Stimulated activated CD8-positive, alpha-beta memory T cell treated with anti-CD3 and anti-CD28 coated beads, Interleukin-15, amount 100 ng/mL, for 1 hour (primary cell): ENCODE results near the gene PARD3B.

Source experiments
- DNase-seq: peaks from one replicate; pipeline ENCODE4 v3.0.0-alpha.2; 2020; ENCODE audit warnings: low read depth

The PARD3B gene

DNA sequence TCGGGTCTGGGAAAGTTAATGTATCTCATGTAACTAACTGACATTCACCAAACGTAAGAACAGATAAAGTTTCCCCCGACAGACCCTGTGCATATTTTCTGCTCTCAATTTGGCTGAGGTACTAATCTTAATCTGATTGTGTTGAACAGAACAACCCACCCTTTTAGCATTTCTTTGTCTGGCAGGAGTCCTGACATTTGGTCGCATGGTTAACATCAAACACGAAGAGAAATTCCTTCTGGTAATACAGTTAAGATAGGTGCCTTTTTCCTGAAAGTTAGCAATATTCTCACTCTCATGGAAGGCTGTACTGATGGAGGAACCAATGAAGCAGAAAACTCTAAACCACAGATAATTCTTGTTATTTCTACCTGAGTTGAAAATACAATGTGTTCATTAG, 520.8 kb downstream of the PARD3B start:
- DNase-seq = no peak

DNA sequence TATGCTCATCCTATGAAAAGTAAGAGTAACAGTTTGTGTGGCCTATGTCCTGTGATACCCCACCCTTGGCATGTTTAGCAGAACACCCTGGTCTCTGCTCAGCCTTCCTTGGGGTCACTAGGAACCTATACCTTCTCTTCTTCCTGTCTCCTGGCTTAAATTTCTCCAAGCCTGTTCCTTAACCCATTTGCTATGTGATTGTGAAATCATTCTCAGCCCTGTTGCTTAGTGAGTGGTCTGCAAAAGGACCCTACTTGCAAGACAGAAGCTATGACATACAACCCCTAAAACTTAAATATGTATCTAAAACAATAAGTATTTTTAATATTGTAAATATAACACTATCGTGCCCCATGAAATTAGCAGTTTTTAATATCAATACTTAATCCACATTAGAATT, 524.7 kb downstream of the PARD3B start:
- no peak for DNase-seq

DNA sequence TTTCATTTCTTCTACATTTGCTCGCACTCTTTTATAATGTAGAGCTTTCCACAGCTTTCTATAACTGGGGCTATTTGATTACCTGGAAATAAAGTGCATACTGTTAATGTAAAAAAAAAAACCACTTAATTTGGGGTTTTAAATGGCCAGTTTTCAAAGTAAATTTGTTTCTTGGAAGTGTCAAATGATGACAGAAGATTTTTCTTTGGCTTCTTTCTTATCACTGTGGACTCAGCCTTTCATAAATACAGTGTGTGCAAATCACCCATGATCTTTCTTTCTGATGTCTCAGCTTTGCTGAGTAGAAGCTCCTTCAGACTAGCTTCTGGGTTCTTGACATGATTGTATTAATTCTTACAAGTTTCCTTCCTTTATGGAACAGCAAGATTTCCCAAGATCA, 525.6 kb downstream of the PARD3B start:
- no peak for DNase-seq

DNA sequence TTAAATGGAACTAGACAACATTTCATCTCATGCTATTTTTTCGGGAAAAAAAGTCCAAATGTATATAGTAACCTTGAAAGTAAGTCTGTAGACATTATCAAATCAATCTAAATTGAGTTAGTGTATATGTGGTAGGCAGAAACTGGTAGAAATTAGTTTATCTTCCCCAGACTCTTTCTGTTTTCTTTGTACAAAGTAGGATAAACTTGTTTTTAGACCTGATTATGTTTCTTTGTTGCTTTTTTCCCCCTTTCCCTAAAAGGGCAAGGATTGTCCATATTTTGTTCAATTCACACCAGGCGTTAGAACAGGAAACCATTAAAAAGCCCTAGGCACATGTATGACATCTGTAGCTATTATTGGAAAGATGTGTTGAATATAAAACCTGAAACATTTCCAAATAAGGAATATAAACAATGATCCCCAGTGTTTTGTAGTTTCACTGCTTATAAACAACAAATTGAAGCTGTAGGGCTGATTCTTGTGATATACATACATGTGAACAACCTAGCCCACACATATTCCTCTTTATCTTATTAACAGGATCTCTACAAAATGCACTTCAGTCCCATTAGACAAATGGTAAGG, 528.3 kb downstream of the PARD3B start:
- DNase-seq = no peak

DNA sequence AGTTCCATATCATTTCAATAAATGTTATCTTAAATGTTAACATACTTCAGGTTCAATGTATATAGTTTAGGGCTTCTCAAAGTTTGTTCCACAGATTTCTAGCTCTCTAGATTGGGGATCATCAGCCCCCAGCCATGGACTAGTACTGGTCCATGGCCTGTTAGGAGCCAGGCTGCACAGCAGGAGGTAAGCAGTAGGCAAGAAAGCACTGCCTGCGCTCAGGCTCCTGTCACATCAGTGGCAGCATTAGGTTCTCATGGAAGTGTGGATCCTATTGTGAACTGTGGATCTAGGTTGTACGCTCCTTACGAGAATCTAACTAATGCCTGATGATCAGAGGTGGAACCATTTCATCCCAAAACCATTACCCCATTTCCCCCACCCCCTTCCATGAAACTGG, 531.1 kb downstream of the PARD3B start:
- DNase-seq = no peak

DNA sequence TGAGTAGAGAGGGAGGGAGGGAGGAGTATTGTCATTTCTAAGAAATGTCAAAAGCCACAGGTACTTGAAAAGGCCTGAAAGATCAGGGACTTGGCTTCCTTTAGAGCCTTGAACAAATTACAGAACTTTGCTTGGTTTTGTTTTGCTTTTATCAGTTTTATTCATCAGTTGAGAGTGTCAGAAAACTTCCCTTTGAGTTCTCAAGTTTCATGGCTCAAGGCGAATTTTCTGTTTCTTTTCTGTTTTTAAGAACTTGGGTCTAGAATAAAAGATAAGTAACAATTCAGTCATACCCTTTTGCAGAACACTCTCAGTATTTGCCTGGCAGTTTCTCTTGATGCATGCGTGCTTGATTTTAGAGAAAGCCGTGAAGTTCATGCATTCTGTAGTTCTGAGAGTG, 531.9 kb downstream of the PARD3B start:
- DNase-seq = no peak

DNA sequence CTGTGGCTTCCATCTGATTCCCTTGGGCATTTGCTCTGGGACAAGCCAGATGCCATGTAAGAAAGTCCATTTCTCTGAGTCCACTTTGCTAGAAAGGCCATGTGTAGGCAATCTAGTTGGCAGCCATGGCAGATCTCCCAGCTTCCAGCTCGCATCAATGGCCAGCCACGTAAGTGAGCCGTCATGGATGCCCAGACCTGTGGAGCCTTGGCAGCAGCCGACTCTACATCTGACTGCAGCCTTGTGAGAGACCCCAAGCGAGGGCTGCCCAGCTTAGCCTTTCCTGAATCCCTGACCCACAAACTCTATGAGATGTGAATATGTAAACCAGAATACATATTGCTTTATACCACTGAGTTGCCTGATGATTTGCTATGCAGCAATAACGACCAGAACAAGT, 533.5 kb downstream of the PARD3B start:
- DNase-seq = no peak

DNA sequence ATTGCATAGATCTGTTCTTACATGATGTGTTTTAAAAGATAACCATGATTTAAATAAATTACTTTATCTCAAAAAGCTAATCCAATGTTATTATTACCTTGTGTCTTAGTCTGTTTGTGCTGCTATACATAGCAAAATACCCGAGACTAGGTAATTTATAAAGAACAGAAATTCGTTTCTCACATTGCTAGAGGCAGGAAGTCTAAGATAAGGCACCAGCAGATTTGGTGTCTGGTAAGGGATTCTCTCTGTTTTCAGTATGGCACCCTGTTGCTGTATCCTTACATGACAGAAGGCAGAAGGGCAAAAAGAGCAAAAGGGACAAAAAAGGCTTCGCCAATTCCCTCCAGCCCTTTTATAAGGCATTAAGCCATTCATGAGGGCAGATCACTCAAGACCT, 533.9 kb downstream of the PARD3B start:
- no peak for DNase-seq

DNA sequence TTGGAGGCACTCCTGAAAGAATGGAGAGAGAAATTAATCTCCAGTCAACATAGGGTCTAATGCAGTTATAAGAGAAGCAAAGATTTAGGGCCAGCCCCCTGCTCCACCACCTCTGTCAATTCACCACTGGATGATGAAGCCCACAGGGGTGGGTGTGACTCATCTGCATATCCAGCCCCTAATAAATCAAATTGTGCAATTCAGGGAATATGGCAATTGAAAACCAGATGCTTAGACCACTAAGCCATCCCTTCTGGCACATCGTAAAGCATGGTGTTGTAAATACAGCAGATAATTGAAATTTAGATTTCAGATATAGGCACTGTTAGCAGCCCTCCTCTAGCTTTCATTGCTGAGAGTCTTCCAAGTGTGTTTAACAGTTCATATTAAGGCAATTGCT, 541.4 kb downstream of the PARD3B start:
- no peak for DNase-seq

DNA sequence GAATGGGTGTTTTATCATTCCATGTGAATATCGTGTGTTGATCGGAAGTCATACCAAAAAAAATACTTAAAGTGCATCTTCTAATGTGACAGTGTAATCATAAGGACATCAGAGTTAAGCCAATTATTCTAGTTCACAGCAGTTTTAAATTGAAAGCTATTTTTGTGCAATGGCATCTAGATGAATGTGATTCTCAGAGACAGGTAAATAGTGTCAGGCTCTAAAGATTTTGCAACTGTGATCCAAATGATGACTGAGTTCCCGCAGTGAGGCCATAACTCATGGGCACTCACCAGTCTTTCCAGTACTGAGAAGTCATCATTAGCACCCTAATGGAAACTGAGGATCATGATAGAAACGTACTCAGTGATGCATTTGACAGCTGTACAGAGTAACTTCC, 542.6 kb downstream of the PARD3B start:
- no peak for DNase-seq

DNA sequence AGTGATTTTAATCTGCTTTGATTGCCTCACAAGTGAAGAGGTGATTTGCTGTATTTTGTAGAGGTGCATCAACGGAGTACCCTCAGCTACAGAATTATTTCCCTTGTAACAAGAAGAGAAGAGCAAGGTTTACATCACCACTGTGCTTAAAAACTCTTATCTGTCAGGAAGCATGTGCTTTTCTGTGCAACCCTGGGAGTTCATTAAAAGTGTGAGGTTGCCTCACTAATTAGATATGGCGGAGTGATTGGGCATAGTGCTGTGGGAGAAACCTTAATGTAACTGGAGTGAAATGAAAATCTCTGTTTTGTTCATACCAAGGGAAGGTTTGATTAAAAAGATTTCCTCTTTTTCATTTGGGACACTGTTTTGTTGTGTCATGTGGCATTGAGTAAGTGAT, 544.7 kb downstream of the PARD3B start:
- DNase-seq = no peak

DNA sequence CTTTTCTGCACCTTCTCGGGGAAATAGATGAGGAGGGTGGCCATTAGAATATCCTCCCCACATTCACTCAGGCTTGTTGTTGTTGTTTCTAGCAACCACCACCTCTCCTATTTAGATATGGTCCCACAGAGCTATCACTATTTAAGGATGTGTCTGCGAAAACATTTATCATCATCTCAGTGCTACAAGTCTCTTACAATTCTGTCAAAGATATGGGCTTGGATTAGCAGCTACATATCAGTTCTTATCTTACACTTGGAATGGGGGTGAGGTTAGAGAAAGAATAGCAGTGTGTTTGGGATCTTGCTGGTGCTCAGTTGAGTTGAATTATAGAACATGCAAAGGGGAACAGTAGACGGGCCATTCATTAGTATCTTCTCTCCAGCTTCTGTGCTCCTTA, 546.1 kb downstream of the PARD3B start:
- no peak for DNase-seq

DNA sequence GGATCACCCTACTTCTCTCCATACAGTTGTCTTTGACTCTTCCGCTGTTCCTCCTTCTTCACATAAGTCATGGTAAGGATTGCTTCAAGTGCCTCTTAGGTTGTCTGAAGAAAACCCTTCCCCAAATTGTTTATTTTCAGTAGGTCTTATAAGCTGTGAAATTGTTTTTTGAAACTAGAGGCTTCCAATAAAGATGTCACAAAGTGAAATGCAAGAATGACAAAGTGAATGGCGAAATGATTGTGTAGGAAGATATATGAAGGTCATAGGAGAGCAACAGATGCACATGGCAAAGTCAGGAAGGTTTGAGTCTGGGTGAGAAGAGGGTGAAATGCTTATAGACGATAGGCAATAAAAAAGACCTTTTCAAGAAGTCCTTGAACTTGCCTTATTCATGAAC, 548.8 kb downstream of the PARD3B start:
- no peak for DNase-seq

DNA sequence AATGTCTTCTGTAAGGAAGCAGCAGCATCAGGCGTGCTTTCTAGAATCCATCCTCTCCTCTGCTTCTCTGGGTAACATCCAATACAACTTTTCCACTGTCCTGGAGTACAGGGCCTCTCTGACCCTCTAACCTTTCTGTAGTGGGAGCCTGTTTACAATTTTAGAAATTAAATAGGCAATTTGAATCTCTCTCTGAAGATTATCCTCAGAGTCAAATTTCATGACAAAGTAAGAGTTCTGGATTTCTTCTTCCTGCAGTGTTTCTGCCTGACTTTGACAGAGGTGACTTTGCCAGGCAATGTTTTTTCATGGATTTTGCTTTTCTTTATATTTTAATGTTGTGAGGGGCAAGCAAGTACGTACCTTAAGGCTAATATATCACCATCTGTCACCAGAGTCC, 558.4 kb downstream of the PARD3B start:
- no peak for DNase-seq

DNA sequence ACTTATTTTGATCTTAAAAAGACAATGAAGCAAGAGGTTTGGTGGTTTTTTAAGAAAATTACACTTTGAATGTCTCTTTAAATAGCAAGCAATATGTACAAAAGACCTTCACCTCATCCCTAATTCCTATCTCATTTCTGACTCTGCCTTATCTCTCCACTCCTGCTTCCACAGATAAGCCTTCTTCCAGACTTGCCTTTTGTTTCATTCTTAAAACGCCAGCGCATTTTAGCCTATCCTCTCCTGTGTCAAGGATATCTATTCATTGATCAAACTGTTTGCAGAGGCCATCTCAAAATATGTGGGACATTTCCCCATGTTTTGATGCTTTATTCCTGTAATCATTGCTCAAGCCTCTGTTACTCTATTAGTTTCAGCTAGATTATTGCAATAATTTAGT, 562.5 kb downstream of the PARD3B start:
- no peak for DNase-seq

DNA sequence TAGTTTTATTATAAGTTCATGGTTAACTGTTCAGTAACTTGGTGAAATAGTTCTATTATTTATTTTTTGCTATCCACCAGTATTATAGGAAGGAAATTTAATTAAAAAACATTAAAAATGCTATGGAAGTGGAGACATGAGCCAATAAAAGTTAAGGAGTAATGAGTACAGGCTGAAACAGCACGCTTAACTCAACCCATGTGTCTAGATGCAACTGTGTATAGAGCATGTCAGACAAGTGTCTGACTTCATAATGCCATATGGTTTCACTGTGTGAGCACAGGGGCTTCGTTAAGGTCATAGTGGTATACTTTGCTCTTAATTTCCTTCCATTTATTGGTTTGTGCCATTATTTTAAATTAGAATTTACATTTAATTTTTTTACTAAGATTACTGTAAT, 570.2 kb downstream of the PARD3B start:
- DNase-seq = no peak

DNA sequence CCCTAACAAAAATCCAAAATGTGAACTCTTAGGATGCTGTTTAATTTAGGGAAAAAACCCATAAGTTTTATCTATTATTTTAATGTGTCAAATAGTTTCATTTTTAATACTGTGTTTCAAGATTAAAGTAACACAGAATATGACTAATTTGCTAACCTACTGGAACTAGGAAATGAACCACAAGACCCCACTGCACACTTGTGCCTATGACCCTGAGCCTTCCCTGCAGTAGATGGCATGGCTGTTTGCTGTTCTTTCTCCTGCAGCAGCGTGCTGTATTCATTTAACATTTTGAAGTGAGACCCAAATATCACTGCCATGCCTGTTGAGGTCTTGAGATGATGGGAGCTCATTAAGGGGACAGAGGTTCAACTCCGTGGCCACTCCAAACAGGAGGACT, 571.9 kb downstream of the PARD3B start:
- DNase-seq = no peak

DNA sequence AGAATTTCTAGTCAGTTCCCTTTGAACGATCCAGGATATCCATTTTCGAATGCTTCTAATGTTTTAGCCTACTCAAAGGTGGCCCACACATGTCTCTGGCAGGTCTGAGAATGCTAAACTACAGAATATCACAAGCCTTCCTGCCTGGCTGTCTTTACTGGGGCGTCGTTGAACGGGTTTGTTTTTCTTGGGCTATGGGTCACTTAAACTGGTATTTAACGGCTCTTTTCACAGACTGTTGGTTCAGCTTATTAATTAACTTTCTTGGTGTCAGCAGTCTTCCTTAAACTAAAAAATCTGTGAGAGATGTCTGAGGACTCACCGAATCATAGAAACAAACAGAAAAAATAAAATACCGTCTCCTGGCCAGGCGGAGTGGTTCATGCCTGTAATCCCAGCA, 573.9 kb downstream of the PARD3B start:
- no peak for DNase-seq

DNA sequence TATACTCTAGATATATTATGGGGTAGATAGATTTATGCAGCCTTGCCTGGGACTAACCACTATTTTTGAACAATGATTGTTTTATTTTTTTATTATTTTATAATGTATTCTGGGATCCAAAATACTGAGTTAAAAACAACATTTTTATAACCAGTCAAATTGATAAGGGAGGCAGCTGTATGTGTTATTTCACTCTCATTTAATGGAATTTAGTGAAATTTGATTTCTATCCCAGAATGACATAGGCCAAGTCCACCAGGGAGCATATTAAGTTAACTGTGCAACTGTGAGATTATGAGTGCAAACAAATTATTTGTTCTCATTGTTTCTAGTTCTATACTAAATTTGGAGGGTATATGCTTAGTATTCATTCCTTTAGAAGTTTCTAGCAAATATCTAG, 583.5 kb downstream of the PARD3B start:
- DNase-seq = no peak

DNA sequence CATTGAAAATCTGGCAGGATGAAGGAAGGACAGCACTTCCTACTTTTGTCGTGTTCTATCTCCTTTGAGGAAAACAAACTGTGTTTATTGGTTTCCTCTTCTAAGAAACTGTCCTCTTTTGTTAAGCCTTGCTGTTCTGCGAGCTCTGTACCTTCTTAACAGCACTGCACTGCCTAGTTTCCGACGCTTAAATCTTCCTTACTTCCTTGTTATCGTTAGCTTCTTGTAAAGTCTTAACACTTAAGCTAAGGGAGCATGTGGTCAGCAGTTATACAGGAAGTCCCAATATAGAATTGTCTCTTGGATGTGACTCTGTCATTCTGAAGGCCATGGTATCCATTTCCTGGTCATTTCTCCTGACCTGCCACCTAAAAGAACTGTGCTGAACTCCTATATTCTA, 584.3 kb downstream of the PARD3B start:
- no peak for DNase-seq

DNA sequence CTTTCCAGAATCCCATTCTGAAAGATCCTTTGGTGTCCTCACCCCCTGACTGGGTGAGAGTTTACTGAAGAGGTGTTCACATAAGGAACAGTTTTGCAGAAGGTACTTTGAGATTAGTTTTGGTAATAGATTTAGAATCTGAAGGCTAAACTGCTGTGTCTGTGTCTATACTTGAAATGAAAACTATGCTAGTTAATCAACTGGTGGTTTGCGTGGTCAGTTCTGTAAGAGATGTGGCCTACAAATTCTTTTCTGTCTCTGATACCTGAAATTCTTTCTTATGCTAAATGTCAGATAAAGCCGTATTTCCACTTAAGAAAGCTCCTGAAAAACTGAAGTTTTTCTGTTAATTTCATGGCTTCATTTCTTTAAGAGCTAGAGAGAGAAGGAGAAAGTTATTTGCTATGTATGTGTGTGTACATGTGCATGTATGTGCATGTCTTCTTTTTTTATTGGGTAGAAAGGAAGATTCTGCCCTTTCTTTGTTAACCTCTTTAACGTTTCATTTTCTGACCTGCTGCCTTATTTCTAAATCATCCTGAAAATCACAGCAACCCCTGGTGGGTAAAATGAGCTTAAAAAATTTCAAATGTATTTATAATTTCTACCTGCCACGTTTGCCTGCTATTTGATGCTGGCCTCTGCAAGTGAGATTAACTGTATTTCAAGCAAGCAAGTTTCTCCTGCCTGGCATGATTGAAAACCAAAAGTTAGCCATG, 585.0 kb downstream of the PARD3B start:
- DNase-seq = no peak

DNA sequence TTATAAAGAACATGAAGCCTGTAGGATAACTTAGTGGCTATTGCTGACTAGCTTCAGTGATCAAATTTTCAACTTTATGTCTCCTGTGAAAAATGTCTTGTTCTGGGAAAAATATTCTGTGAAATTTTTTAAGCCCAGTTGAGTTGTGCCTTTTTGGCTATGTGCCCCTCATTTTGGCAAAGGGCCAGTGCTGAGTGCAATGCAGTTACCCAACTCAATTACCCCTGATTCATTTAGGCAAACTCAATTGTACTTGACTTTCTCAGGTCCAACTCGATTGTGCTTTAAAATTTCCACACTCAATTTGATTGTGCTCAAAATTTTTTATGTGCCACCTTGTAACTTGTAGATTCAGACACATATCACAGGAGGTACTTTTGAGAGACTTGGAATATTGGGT, 588.3 kb downstream of the PARD3B start:
- DNase-seq = no peak

DNA sequence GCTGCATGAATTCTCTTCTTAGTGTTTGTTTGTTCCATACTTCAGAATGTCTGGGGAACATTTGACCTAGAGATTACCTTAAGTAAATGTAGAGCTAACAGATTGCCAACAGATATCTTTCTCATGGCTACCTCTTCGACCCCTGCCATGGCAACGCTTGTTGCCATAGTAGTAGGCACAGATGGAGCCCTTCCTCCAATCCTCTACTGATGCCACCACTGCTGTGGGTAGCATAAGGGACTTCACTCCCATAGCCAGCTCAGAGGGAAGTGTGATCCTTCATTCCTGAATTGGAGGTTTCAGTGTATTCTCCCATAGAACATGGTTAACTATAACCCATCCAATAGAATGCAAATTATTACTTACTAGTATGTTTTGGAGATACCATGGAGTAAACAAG, 593.5 kb downstream of the PARD3B start:
- no peak for DNase-seq

DNA sequence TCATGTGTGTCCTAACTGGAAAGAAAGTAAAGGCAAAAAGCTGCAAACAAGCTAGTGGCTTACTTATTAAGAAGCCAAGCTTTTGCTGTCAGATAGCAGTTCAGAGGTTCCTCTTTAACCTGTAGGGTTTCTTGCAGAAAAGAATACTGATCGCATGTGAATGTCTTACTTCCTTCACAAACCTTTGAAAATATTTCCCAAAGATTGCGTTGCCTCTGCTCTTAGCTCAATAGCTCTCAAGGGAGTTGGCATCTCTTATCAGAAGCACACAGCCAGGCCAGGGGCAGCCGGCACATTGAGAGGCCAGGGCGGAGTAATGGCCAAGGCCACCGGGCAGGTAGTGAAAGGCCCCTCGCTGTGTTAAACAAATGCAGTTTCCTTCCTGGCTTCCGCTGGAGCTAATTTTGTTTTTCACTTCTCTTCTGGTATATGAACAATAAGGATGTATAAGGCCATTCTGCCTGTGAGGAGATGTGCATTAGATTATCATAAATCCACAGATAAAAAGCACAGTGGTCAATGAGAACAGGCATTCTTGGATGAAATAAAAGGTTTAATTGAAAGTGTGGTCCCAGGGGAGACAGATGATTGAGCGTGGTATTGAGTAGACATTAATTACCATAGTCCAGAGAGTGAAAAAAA, 594.7 kb downstream of the PARD3B start:
- DNase-seq = no peak
